GM12875 (cell line): ENCODE results near the gene GCNT2.
"Not testable (repeated sequence)": the region's sequence is repeated elsewhere in the genome, so short reads cannot be mapped to it uniquely, and the experiment has no call there.

Source experiments
- H3K4me3 ChIP-seq: one replicate; pipeline ENCODE4 v1.5.1; 2011; ENCODE audit warnings: low read depth, low read length, control low read depth
- CTCF ChIP-seq: IDR thresholded peaks from 2 replicates; pipeline ENCODE4 v1.5.1; 2011; ENCODE audit warnings: low read depth, mild to moderate bottlenecking, control low read depth, inconsistent platforms, low read length, moderate library complexity, borderline replicate concordance; ENCODE audit not compliant: insufficient read depth

Gene GCNT2

GRCh38 chr6:10516953-10517352, 4.2 kb upstream of the GCNT2 start:
- no peak for TF ChIP-seq CTCF
- H3K4me3 ChIP-seq = no peak overlapping the region

- no peak overlapping the region for H3K4me3 ChIP-seq
- no peak for TF ChIP-seq CTCF
Measured at GRCh38 chr6:10518557-10519407, 2.4 kb upstream of the GCNT2 start.

GRCh38 chr6:10519408-10519697, 1.8 kb upstream of the GCNT2 start:
- H3K4me3 ChIP-seq = not testable (repeated sequence)

- no peak for TF ChIP-seq CTCF
- no peak overlapping the region for H3K4me3 ChIP-seq
Measured at GRCh38 chr6:10520468-10520867, 683 bp upstream of the GCNT2 start.

- no peak overlapping the region for H3K4me3 ChIP-seq
- TF ChIP-seq CTCF = no peak
Measured at GRCh38 chr6:10522929-10523573, 1.9 kb downstream of the GCNT2 start.

- TF ChIP-seq CTCF = no peak
- H3K4me3 ChIP-seq = no peak overlapping the region
Measured at GRCh38 chr6:10526156-10526555, 5.0 kb downstream of the GCNT2 start.

- H3K4me3 ChIP-seq = peak overlapping the region; percentile 63
- TF ChIP-seq CTCF = no peak
Measured at GRCh38 chr6:10528158-10528981, 7.2 kb downstream of the GCNT2 start.
